H1 (cell line): ENCODE results near the gene POLR2I.

Experiments
- EP300 ChIP-seq, 2 experiments: IDR thresholded peaks; 1 replicate in 1 of 2; 2 replicates in 1 of 2; pipeline ENCODE4 v1.6.1; 2011 to 2012; ENCODE audit warnings: low read depth in 2 of 2, low read length in 2 of 2, mild to moderate bottlenecking in 2 of 2, borderline replicate concordance in 1 of 2, inconsistent platforms in 1 of 2, moderate library complexity in 1 of 2
- TF ChIP-seq, protein P1 (sequence below), 3 experiments: IDR thresholded peaks; 1 replicate in 2 of 3; 2 replicates in 1 of 3; pipeline versions ENCODE4 v1.5.1 to v1.6.1; 2011; ENCODE audit warnings: low read length in 3 of 3, mild to moderate bottlenecking in 3 of 3, inconsistent platforms in 2 of 3, low read depth in 1 of 3, moderate library complexity in 1 of 3; ENCODE audit not compliant: insufficient read depth in 1 of 3; ENCODE audit errors: control extremely low read depth in 1 of 3

DNA sequence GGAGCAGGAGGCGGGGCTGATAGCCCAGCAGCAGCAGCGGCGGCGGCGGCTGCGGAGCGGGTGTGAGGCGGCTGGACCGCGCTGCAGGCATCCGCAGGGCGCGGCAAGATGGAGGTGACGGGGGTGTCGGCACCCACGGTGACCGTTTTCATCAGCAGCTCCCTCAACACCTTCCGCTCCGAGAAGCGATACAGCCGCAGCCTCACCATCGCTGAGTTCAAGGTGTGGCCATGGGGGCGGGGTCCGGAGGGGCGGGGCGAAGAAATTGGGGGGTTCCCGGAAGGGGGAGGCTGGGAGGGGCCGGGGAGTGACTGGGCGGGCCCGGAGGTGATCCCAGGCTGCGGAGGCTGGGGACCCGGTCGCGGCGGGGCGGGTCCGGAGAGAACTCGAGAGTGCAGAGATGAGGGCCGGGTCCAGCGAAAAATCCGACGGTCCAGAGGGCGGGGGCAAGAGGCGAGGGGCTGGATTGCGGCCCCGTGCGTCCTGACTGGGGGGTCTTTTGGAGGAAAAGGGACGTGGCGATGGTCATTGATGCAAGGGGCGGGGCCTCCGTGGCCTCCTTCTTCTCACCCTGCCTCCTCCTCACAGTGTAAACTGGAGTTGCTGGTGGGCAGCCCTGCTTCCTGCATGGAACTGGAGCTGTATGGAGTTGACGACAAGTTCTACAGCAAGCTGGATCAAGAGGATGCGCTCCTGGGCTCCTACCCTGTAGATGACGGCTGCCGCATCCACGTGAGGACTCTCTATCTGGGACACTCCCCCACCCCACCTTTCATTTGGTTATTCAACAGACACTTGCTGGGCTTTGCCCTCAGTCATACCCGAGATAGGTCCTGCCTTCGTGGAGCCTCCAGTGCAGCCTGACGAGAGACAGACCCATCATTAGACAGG lies 1.0 kb upstream of the POLR2I start, which contains the start of gene TBCB:
- TF ChIP-seq, protein P1, sequence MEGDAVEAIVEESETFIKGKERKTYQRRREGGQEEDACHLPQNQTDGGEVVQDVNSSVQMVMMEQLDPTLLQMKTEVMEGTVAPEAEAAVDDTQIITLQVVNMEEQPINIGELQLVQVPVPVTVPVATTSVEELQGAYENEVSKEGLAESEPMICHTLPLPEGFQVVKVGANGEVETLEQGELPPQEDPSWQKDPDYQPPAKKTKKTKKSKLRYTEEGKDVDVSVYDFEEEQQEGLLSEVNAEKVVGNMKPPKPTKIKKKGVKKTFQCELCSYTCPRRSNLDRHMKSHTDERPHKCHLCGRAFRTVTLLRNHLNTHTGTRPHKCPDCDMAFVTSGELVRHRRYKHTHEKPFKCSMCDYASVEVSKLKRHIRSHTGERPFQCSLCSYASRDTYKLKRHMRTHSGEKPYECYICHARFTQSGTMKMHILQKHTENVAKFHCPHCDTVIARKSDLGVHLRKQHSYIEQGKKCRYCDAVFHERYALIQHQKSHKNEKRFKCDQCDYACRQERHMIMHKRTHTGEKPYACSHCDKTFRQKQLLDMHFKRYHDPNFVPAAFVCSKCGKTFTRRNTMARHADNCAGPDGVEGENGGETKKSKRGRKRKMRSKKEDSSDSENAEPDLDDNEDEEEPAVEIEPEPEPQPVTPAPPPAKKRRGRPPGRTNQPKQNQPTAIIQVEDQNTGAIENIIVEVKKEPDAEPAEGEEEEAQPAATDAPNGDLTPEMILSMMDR (IDR thresholded peaks at IDR 0.05; ENCODE audit: control extremely low read depth in 1 of 3, insufficient read depth in 1 of 3, low read depth in 1 of 3, low read length in 3 of 3): no peak
- no peak for TF ChIP-seq EP300 (IDR thresholded peaks at IDR 0.05; ENCODE audit: borderline replicate concordance in 1 of 2, low read depth in 2 of 2, low read length in 2 of 2)
